Measurements from ENCODE around the gene USP48. TPM values are rescaled to one million over a fixed set of nuclear protein-coding genes. Genes with fewer than 3 reads are reported as not detected.
A peak's percentile ranks its signal among the peaks of the same experiment; 100 is the strongest.
"Not testable (repeated sequence)": the region's sequence is repeated elsewhere in the genome, so short reads cannot be mapped to it uniquely, and the experiment has no call there.

Gene USP48
- total and polyA plus RNA-seq, 5 donors from 2014 or later, result 31.3 to 126 (median 39.2) TPM

- no peaks in the 10 kb centered on the region for H3K9me3 ChIP-seq (ENCODE audit: control insufficient read depth in 2 of 2, low read length in 2 of 2)
- H3K4me3 Mint-ChIP-seq, result peak overlapping the region in 3 of 4 donors; percentile 35 to 89 (median 50)
- H3K36me3 Mint-ChIP-seq, result peaks cover 6% of the 10 kb centered on the region
- ATAC-seq (ENCODE audit: low read depth in 2 of 2), result no peak
- peaks cover 24 to 75% (median 54%) of the 10 kb centered on the region in 4 donors for H3K4me1 Mint-ChIP-seq
- H3K27me3 ChIP-seq (ENCODE audit: control insufficient read depth, insufficient read depth, low read length), result no peaks in the 10 kb centered on the region
- no peak for DNase-seq
- peak overlapping the region; percentile 5 to 84 (median 66) for H3K27ac Mint-ChIP-seq
- H3K4me3 ChIP-seq (ENCODE audit: low read depth, low read length), result peak overlapping the region; percentile 27
- no peaks in the 10 kb centered on the region for H3K27me3 Mint-ChIP-seq
- peaks cover 72% of the 10 kb centered on the region for H3K4me1 ChIP-seq (ENCODE audit: control insufficient read depth, insufficient read depth, low read length, poor library complexity, severe bottlenecking)
- no peak overlapping the region for H3K27ac ChIP-seq (ENCODE audit: insufficient read depth, low read length, poor library complexity, severe bottlenecking)
- no peaks in the 10 kb centered on the region for H3K36me3 ChIP-seq (ENCODE audit: control insufficient read depth, insufficient read depth, low read length)
- H3K9me3 Mint-ChIP-seq, result no peaks in the 10 kb centered on the region
These were observed 6.9 kb downstream of the USP48 start for GRCh38 chr1:21775985-21776562.

DNA sequence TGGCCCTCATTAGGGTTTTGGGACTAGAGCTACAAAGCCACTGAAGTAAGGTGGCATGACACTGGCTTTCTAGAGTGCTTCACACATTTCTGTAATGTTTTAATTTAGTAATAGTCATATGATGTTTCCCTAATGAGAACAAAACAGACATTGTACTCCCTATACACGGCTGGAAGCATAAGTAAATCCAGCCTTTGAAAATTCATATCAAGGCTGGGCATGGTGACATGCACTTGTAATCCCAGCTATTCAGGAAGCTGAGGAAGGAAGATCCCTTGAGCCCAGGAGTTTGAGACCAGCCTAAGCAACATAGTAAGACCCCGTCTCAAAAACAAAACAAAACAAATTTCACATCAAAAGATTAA lies 7.4 kb downstream of the USP48 start:
- ATAC-seq (ENCODE audit: low read depth in 2 of 2) (no peak), DNase-seq (no peak)
- Histone ChIP-seq H3K27me3 (ENCODE audit: control insufficient read depth, insufficient read depth, low read length) (no peaks in the 10 kb centered on the region), H3K27ac (ENCODE audit: insufficient read depth, low read length, poor library complexity, severe bottlenecking) (peak overlapping the region; percentile 34), H3K36me3 (ENCODE audit: control insufficient read depth, insufficient read depth, low read length) (no peaks in the 10 kb centered on the region), H3K4me3 (ENCODE audit: low read depth, low read length) (peak overlapping the region; percentile 0), H3K9me3 (ENCODE audit: control insufficient read depth in 2 of 2, low read length in 2 of 2) (no peaks in the 10 kb centered on the region), H3K4me1 (ENCODE audit: control insufficient read depth, insufficient read depth, low read length, poor library complexity, severe bottlenecking) (peaks cover 71% of the 10 kb centered on the region)
- Mint-ChIP-seq H3K4me3 (peak overlapping the region; percentile 16 to 89 (median 27)), H3K27me3 (no peaks in the 10 kb centered on the region), H3K4me1 (peaks cover 23 to 74% (median 54%) of the 10 kb centered on the region in 4 donors), H3K9me3 (no peaks in the 10 kb centered on the region), H3K27ac (peak overlapping the region; percentile 29 to 84 (median 65)), H3K36me3 (peaks cover 6% of the 10 kb centered on the region)

DNA sequence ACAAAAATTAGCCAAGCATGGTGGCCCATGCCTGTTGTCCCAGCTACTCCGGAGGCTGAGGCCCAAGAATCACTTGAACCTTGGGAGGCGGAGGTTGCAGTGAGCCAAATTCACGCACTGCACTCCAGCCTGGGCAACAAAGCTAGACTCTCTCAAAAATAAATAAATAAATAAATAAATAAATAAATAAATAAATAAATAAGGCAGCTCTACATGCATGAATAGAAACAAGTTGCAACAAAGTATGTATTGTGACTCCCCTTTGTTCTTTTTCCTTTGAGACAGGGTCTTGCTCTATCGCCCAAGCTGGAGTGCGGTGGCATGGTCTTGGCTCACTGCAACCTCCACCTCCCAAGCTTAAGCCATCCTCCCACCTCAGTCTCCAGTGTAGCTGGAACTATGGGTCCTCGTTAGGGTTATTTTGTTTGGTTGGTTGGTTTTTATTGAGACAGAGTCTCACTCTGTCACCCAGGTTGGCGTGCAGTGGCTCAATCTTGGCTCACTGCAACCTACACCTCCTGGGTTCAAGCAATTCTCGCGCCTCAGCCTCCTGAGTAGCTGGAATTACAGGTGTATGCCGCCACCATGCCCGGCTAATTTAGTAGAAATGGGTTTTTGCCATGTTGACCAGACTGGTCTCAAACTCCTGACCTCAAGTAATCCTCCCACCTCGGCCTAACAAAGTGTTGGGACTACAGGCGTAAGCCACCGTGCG lies 8.0 kb downstream of the USP48 start:
- no peaks in the 10 kb centered on the region for H3K36me3 ChIP-seq (ENCODE audit: control insufficient read depth, insufficient read depth, low read length)
- H3K4me1 ChIP-seq (ENCODE audit: control insufficient read depth, insufficient read depth, low read length, poor library complexity, severe bottlenecking), result peaks cover 67% of the 10 kb centered on the region
- peaks cover 22 to 74% (median 52%) of the 10 kb centered on the region in 4 donors for H3K4me1 Mint-ChIP-seq
- no peak overlapping the region for H3K4me3 ChIP-seq (ENCODE audit: low read depth, low read length)
- H3K27me3 ChIP-seq (ENCODE audit: control insufficient read depth, insufficient read depth, low read length), result no peaks in the 10 kb centered on the region
- no peaks in the 10 kb centered on the region for H3K27me3 Mint-ChIP-seq
- H3K9me3 Mint-ChIP-seq, result peaks cover 0 to 2% (median 0%) of the 10 kb centered on the region in 7 donors
- ATAC-seq (ENCODE audit: low read depth in 2 of 2) (no peak), DNase-seq (no peak)
- no peaks in the 10 kb centered on the region for H3K9me3 ChIP-seq (ENCODE audit: control insufficient read depth in 2 of 2, low read length in 2 of 2)
- H3K36me3 Mint-ChIP-seq, result peaks cover 6% of the 10 kb centered on the region
- H3K4me3 Mint-ChIP-seq, result peak overlapping the region in 2 of 4 donors; percentile 35 to 89
- peak overlapping the region; percentile 34 for H3K27ac ChIP-seq (ENCODE audit: insufficient read depth, low read length, poor library complexity, severe bottlenecking)
- H3K27ac Mint-ChIP-seq, result peak overlapping the region; percentile 29 to 84 (median 65)

GRCh38 chr1:21773585-21773984 lies 9.4 kb downstream of the USP48 start:
- Histone ChIP-seq H3K36me3 (ENCODE audit: control insufficient read depth, insufficient read depth, low read length) (no peaks in the 10 kb centered on the region), H3K27ac (ENCODE audit: insufficient read depth, low read length, poor library complexity, severe bottlenecking) (peak overlapping the region; percentile 66), H3K9me3 (ENCODE audit: control insufficient read depth in 2 of 2, low read length in 2 of 2) (no peaks in the 10 kb centered on the region), H3K27me3 (ENCODE audit: control insufficient read depth, insufficient read depth, low read length) (no peaks in the 10 kb centered on the region), H3K4me1 (ENCODE audit: control insufficient read depth, insufficient read depth, low read length, poor library complexity, severe bottlenecking) (peaks cover 57% of the 10 kb centered on the region), H3K4me3 (ENCODE audit: low read depth, low read length) (peak overlapping the region; percentile 79)
- ATAC-seq (ENCODE audit: low read depth in 2 of 2), result peak; percentile 91 to 95
- Mint-ChIP-seq H3K27me3 (no peaks in the 10 kb centered on the region), H3K27ac (peak overlapping the region; percentile 80 to 92 (median 91)), H3K36me3 (peaks cover 8% of the 10 kb centered on the region), H3K4me3 (peak overlapping the region; percentile 55 to 83 (median 68)), H3K9me3 (peaks cover 0 to 2% (median 0%) of the 10 kb centered on the region in 7 donors), H3K4me1 (peaks cover 21 to 71% (median 52%) of the 10 kb centered on the region in 4 donors)
- DNase-seq, result peak in 2 of 3 donors; percentile 57 to 85

GRCh38 chr1:21771672-21772071 lies 11.3 kb downstream of the USP48 start:
- Mint-ChIP-seq H3K27ac (peak overlapping the region in 2 of 3 donors; percentile 29 to 82), H3K4me1 (peaks cover 21 to 70% (median 48%) of the 10 kb centered on the region in 4 donors), H3K4me3 (peak overlapping the region in 1 of 4 donors; percentile 47)
- not testable (repeated sequence) for H3K27me3 Mint-ChIP-seq; H3K36me3 Mint-ChIP-seq; H3K9me3 ChIP-seq (ENCODE audit: control insufficient read depth in 2 of 2, low read length in 2 of 2); H3K4me3 ChIP-seq (ENCODE audit: low read depth, low read length); H3K9me3 Mint-ChIP-seq; DNase-seq; ATAC-seq (ENCODE audit: low read depth in 2 of 2); H3K27me3 ChIP-seq (ENCODE audit: control insufficient read depth, insufficient read depth, low read length); H3K36me3 ChIP-seq (ENCODE audit: control insufficient read depth, insufficient read depth, low read length)
- Histone ChIP-seq H3K27ac (ENCODE audit: insufficient read depth, low read length, poor library complexity, severe bottlenecking) (peak overlapping the region; percentile 33), H3K4me1 (ENCODE audit: control insufficient read depth, insufficient read depth, low read length, poor library complexity, severe bottlenecking) (peaks cover 57% of the 10 kb centered on the region)

GRCh38 chr1:21770602-21771001 lies 12.3 kb downstream of the USP48 start:
- Histone ChIP-seq H3K27ac (ENCODE audit: insufficient read depth, low read length, poor library complexity, severe bottlenecking) (peak overlapping the region; percentile 33), H3K4me1 (ENCODE audit: control insufficient read depth, insufficient read depth, low read length, poor library complexity, severe bottlenecking) (peaks cover 59% of the 10 kb centered on the region)
- Mint-ChIP-seq H3K4me1 (peaks cover 18 to 72% (median 48%) of the 10 kb centered on the region in 4 donors), H3K27ac (peak overlapping the region in 1 of 3 donors; percentile 63)
- not testable (repeated sequence) for H3K27me3 ChIP-seq (ENCODE audit: control insufficient read depth, insufficient read depth, low read length); H3K4me3 Mint-ChIP-seq; ATAC-seq (ENCODE audit: low read depth in 2 of 2); H3K9me3 ChIP-seq (ENCODE audit: control insufficient read depth in 2 of 2, low read length in 2 of 2); H3K36me3 Mint-ChIP-seq; H3K36me3 ChIP-seq (ENCODE audit: control insufficient read depth, insufficient read depth, low read length); H3K4me3 ChIP-seq (ENCODE audit: low read depth, low read length); DNase-seq; H3K9me3 Mint-ChIP-seq; H3K27me3 Mint-ChIP-seq

DNA sequence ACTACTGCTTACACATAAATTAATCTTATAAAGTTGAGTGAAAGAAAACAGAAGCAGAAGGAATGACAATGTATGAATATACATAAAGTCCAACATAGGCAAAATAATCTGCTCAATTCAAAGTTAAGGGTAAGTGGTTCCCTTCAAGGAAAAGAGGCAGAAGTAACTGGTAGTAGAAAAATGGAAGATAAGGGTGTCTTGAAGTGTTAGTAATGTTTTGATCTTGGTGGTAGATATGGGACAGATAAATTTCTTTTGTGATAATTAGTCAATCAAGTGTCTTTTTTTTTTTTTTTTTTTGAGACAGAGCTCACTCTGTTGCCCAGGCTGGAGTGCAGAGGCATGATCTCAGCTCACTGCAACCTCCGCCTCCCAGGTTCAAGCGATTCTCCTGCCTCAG lies 12.7 kb downstream of the USP48 start:
- Mint-ChIP-seq H3K9me3 (peaks cover 0 to 2% (median 0%) of the 10 kb centered on the region in 7 donors), H3K36me3 (peaks cover 5% of the 10 kb centered on the region), H3K4me3 (peak overlapping the region in 2 of 4 donors; percentile 6 to 53), H3K27me3 (no peaks in the 10 kb centered on the region), H3K4me1 (peaks cover 16 to 72% (median 48%) of the 10 kb centered on the region in 4 donors), H3K27ac (peak overlapping the region in 2 of 3 donors; percentile 11 to 63)
- ATAC-seq (ENCODE audit: low read depth in 2 of 2) (no peak), DNase-seq (no peak)
- Histone ChIP-seq H3K9me3 (ENCODE audit: control insufficient read depth in 2 of 2, low read length in 2 of 2) (no peaks in the 10 kb centered on the region), H3K36me3 (ENCODE audit: control insufficient read depth, insufficient read depth, low read length) (no peaks in the 10 kb centered on the region), H3K27ac (ENCODE audit: insufficient read depth, low read length, poor library complexity, severe bottlenecking) (no peak overlapping the region), H3K4me3 (ENCODE audit: low read depth, low read length) (no peak overlapping the region), H3K4me1 (ENCODE audit: control insufficient read depth, insufficient read depth, low read length, poor library complexity, severe bottlenecking) (peaks cover 55% of the 10 kb centered on the region), H3K27me3 (ENCODE audit: control insufficient read depth, insufficient read depth, low read length) (no peaks in the 10 kb centered on the region)
